Suppressor macrophage (primary cell): Measurements from ENCODE around the gene DKK1.
"Not testable (repeated sequence)": the region's sequence is repeated elsewhere in the genome, so short reads cannot be mapped to it uniquely, and the experiment has no call there.

Experiments used
- DNase-seq, 4 experiments: peaks; one replicate each; pipeline ENCODE4 v3.0.0-alpha.2; 2020 to 2022

DKK1 gene

DNA sequence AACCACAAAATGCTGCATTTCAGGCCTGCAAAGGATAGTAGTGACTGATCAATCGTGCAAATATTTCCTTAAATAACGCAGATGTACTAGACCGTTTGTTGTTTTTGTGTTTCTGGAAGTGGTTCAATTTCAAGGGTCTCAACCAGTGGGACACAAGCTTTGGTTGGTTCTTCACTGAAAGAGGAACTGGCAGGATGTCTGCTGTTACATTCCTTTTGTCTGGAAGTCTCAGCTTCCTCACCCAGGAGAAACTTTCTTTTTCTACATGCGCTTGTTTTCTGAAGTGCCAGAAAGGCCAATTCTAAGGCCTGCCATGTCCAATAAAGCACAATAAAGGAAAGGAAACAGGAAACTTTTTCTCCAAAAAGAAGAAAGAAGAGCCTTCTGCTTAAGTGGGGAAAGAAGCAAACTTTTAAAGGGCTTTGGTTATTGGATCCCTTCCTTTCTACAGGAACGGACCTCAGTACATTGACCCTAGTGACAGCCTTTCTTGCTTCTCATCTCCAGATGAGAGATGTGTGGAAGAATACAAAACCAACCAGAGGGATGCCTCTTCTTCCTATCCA is 4.1 kb downstream of the DKK1 start:
- DNase-seq: no peak

DNA sequence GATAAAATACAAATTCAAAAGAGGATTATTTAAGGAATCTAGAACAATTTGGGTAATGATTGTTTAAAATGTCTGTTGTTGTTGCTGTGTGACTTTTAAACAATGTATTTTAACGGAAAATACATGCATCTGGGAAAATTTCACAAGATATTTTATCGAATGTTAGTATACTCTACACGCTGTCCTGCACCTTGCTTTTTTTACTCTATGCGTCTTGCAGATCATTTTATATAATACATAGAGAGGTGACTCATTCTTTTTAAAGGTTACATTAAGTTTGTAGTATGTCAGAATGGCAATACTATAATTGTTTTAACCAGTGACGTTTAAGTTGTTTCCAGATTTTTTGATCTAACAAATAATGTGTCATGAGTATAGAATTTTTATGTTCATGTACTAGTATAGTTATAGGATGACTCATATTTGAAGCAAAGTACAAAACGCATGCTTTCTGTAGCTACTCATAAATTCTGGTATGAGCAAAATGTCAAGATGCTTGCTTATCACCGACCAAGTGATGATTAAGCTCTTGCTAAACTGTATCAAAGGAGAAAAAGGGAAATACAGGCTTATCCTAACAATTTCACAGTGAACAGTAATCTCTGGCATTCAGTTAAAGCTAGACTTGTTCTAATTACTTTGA is 4.9 kb downstream of the DKK1 start:
- no peak for DNase-seq

DNA sequence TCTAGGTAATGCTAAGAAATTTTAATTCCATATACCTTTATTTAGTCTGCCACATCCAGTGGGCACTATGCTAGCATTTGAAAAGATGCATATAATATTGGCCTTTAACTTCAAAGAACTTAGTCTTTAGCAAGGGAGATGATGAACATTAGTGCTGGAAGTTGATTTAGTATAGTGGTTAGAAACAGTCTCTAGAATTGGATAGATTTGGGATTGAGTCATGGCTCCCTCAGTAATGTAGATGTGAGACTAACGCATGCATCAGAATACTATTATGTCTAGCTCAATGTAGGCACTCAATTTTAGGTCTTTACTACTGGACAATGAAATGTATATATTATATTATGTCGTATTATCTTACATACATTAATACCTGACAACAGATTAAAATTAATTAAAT is 5.8 kb downstream of the DKK1 start:
- DNase-seq: no peak

- DNase-seq: no peak
Measured at GRCh38 chr10:52322323-52322722, 8.2 kb downstream of the DKK1 start.

DNA sequence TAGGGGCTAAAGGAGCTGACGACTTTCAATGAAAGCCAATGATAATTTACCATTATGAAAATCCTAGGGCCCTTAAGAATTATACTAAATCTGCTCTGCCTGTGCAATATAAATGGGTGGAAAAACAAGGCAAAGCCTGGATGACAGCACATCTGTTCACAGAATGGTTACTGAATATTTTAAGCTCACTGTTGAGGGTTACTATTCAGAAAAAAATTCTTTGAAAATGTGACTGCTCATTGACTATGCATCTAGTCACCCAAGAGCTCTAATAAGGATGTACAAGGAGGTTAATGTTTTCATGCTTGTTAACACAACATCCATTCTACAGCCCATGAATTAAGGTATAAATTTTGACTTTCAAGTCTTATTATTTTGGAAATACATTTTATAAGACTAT is 8.9 kb downstream of the DKK1 start:
- no peak for DNase-seq

DNA sequence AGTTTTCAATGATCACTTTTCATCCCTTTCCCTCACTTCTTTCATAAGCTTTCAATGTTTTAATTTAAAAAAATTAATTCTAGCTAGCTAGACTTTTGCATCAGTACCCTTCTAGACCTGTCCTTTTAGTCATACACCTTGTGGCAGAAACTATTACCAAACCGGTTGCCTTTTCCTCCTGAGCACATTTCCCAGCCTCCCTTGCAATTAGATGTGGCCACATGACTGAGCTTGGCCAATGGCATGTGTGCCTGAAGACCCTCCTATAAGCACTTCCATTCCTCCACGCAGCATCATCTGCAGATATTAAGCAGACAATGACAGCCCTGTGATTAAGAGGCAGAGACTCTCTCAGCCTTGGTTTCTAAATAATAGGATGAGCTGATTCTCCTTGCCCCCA is 12.3 kb downstream of the DKK1 start:
- DNase-seq: no peak

DNA sequence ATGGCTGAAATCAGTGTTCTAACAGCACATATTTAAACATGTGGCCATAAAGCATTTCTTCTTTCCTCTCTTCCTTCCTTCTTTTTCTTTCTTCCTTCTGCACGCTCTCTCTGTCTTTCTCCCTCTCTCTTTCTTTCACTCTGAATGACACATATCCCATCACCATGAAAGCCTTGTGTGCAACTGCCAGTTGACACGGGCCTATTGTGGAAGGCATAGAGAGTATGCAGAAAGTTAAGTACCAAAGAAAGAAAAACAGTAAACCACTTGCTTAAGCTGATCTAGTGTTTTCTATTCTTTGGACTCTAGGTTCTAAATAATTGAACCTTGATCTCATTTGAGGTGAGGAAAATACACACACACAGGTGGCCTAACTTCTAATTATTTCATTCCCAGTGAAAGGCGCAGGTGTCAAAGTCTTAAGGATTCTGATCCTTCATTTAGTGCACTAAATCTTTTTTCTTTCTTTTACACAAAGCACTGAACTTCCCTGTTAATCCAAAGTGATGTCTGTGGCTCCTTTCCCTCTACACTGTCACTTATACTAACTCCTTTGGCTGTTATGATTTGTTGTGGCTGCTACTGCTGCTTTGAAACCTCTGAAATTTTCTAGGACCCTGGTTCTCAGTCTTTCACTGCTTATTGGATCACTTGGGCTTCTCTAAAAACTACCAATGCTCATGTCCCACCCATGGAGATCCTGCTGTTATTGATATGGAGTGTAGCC is 17.7 kb downstream of the DKK1 start:
- no peak for DNase-seq

DNA sequence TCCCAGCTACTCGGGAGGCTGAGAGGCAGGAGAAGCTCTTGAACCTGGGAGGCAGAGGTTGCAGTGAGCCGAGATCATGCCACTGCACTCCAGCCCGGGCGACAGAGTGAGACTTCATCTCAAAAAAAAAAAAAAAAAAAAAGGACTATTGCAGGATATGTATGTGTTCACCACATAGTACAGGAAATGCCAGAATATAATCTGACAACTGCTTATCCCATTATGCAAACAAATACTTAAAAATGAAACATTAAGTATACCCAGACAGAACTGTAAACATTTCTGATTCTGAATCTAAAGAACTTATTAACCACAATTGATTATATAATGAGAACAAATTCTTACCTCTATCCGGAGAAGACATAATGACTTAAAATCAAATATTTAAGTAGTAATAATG is 18.7 kb downstream of the DKK1 start:
- no peak for DNase-seq

GRCh38 chr10:52334595-52334994 is 20.5 kb downstream of the DKK1 start:
- DNase-seq: no peak

- DNase-seq: no peak
Measured at GRCh38 chr10:52335665-52336064, 21.6 kb downstream of the DKK1 start.

DNA sequence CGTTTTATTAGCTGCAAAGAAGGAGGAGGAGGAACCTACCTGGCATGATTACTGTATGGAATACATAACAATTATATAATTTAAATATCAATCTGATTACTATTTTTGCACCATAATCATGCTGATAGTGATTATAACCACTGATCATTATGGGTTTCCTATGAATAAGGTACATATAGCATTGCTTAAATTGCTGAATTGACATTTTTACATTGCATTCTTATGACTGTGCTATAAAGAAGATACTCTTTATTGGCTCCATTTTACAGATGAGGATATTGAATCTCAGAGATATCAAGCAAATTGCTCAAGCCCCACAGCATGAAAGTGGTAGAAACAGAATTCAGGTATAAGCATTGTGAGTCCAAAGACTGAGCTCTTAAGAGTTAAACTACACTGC is 23.1 kb downstream of the DKK1 start:
- DNase-seq: no peak

GRCh38 chr10:52343439-52343838 is 29.4 kb downstream of the DKK1 start:
- DNase-seq: no peak

DNA sequence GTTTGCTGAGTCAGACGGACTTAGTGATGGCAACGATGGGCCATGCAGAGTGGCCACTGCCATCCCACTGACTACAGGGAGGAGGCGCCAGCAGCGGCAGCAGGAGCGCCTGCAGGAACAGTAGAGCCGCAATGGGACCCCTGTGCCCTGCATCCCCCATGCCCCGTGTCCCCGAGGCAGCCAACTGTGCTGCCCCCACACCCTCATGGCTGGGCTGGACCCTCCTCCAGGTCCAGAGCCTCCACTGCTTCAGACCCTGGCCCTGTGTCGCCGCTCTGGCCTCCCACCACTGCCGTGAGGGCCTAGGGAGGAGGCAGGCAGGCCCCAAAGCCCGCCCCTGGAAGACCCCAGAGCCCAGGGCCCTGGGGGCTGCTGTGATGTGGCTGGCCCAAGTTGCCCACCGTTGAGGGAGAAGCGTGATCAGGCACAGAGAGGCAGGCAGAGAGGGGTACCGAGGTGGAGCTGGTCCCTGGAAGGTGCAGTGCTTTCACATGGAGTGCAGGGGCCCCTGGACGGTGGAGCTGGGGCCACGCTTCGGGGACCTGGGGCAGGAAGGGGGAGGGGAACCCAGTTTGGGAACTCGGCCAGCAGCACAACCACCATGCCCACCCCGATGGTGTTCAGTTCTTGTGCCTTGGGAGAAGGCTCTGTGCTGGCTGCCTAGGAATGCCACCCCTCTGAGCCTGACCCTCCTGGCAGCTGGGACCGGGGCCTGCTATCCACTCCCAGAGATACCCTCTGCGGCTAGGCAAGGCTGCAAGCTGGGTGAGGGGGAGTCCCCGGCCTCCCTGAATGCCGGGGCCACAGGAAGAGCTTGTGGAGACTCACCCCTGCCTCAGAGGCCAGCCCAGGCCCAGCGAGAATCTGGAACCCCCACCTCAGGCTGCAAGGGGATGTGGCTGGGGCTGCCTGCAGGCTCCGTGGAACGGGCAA is 32.6 kb downstream of the DKK1 start:
- no peak for DNase-seq

DNA sequence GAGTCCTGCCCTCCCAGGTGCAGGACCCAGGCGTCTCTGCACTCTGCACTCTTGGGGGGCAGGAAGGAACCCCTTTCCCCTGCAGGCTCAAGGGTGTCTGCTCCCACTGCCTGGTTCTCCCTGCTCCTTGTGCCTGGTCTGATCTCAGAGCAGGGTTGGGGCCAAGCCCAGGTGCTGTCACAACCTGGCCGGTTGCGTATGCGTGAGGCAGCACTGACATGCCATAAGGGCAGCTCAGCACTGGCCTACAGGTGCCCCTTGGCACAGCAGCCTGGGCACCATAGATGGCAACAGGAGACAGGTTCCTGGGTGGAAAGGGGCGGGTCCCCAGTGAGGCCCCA is 33.2 kb downstream of the DKK1 start:
- DNase-seq: no peak

DNA sequence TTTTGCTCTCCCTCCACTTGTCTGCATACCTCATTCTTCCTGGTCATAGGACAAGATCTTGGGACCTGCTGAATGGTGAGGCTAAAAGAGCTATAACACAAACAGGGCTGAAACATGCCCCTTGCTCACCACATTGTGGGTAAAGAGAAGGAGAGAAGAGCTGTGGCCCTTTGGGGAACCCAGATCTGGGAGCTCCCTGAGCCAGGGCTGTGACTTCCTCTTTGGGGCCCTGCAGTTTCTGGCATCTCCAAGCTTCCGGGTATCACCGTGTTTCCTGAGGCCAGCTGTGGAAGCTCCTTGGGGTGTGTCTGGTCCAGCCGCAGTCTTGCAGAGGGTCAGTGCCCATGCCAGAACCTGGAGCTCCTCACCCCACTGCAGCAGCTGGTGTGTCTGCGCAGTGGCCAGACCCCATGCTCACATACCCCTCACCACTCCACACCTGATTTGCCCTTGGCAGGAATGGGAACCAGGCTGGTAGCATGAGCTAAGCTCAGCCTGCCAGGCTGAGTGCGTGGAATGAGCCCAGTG is 34.0 kb downstream of the DKK1 start:
- DNase-seq: peak in 2 of 4 experiments; percentile 2

GRCh38 chr10:52351914-52352330 is 37.8 kb downstream of the DKK1 start:
- no peak for DNase-seq

GRCh38 chr10:52353205-52353604 is 39.1 kb downstream of the DKK1 start:
- DNase-seq: no peak

DNA sequence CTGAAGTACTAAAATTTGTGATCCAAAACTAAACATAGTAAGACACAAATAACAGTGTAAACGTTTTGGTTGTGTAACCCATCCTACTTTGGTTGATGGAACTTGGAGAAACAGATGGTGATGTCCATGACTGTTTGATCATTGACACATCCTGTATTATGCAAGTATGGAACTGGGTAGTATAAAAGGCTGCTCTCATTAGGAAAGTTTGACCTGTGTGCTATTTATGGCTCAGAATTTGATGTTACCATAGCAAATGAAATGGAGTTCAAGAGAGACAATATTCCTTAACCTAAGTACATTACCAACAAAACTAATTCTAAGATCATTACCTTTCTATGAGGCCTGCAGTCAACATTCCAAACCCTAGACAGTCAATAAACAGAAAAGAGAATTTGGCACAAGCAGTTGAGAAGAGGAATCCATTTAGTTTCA is 39.9 kb downstream of the DKK1 start:
- DNase-seq: no peak

DNA sequence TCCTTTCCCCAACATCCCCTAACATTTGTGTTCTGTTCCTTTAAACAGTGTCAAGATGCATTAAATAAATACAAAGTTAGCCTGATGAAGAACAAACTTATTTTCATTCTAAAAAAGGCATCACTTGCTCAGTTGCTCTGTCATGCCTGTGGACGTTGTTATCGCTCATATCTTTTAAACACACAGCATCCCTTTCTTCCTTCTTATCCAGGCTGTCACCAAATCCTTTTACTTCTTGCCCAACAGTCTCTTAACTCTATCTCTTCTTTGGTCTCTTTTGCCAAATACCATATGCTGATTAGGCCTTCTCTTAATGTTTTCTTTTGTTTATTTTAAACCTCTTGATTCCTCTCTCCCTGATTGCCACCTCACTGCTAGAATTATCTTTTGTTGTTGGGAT is 43.9 kb downstream of the DKK1 start:
- no peak for DNase-seq

GRCh38 chr10:52359441-52359840 is 45.4 kb downstream of the DKK1 start:
- no peak for DNase-seq

- DNase-seq: not testable (repeated sequence)
Measured at GRCh38 chr10:52365547-52366432, 51.7 kb downstream of the DKK1 start.
